C1 segment of cervical spinal cord (tissue), 14 donors: Measurements from ENCODE around the gene ABO.
"Not testable (repeated sequence)": the region's sequence is repeated elsewhere in the genome, so short reads cannot be mapped to it uniquely, and the experiment has no call there.

Experiments used
- DNase-seq, 14 donors: peaks; one replicate each; lab custom pipeline; 2025; lab: John Stamatoyannopoulos, UW

The ABO gene

DNA sequence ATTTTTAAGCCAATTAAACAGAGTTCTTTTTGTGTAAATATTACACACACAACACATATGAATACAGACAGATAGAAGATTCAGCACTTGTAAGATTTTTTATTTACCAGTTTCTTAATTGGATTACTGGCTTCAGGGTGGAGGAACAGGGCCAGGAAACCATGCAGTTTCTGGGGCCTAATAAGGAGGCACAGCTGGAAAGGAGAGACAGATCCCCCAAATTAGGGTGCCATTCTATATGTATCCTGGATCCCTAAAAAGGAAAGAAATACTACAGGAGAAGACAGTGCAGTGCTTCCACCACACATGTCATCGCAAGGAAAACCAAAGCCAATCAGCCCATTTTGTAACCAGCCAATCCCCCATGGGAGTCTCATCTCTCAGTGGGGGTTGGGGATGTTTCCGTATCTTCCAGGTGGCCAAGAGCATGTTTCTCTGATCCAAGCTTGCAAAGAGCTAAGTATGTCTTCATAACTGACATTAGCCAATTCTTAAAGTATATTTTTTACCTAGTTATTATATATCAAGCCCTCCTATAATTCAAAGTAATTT is 15.8 kb upstream of the ABO start:
- no peak for DNase-seq

- DNase-seq, result no peak
Measured at GRCh38 chr9:133286523-133286922, 11.5 kb upstream of the ABO start.

- DNase-seq, result no peak
Measured at GRCh38 chr9:133285252-133285775, 10.3 kb upstream of the ABO start.

DNA sequence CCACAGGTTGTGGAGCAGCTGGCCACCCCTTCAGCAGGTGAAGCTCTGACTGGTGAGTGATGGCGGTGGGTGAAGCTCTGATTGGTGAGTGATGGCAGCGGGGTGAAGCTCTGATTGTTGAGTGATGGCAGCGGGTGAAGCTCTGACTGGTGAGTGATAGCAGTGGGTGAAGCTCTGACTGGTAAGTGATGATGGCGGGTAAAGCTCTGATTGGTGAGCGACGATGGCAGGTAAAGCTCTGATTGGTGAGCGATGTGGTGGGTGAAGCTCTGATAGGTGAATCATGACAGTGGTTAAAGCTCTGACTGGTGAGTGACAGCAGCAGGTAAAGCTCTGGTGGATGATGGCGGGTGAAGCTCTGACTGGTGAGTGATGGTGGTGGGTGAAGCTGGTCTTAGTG is 9.4 kb upstream of the ABO start:
- DNase-seq, result no peak

DNA sequence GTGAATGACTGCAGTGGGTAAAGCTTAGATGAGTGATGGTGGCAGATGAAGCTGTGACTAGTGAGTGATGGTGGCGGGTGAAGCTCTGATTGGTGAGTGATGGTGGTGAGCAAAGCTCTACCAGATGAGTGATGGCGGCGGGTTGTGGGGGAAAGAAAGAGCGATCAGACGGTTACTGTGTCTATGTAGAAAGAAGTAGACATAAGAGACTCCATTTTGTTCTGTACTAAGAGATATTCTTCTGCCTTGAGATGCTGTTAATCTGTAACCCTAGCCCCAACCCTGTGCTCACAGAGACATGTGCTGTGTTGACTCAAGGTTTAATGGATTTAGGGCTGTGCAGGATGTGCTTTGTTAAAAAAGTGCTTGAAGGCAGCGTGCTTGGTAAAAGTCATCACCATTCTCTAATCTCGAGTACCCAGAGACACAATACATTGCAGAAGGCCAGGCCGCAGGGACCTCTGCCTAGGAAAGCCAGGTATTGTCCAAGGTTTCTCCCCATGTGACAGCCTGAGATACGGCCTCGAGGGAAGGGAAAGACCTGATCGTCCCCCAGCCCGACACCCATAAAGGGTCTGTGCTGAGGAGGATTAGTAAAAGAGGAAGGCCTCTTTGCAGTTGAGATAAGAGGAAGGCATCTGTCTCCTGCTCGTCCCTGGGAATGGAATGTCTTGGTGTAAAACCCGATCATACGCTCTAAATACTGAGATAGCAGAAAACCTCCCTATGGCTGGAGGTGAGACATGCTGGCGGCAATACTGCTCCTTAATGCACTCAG is 8.4 kb upstream of the ABO start:
- not testable (repeated sequence) for DNase-seq

GRCh38 chr9:133282464-133283238 is 7.7 kb upstream of the ABO start:
- DNase-seq, result no peak

DNA sequence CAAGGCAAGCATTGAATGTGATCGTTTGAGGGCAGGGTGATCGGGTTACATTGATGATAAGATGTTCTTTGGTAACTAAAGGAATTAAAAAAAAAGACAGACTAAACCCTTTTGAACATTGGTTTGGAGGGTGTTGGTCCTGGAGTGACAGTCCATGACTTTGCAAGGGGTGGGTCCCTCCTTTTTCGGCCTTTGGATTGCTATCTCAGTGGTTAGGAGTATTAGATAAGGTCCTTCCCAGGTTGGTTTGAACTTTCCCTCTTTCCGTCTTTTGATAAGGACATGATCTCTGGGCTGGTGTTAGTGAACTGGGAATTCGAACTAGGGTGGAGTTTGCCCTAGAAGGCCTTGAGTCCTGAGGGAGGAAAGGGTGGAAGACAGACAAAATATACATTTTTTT is 5.4 kb upstream of the ABO start:
- DNase-seq, result no peak

GRCh38 chr9:133278161-133279114 is 3.4 kb upstream of the ABO start:
- no peak for DNase-seq

GRCh38 chr9:133277467-133277866 is 2.5 kb upstream of the ABO start:
- DNase-seq, result no peak

- DNase-seq, result no peak
Measured at GRCh38 chr9:133276923-133277322, 1.9 kb upstream of the ABO start.

- DNase-seq, result no peak
Measured at GRCh38 chr9:133276001-133276884, 1.2 kb upstream of the ABO start.

GRCh38 chr9:133274236-133275104 is 531 bp downstream of the ABO start:
- no peak for DNase-seq

GRCh38 chr9:133273819-133274218 is 1.2 kb downstream of the ABO start:
- DNase-seq, result no peak

GRCh38 chr9:133273098-133273497 is 1.9 kb downstream of the ABO start:
- DNase-seq, result no peak

- no peak for DNase-seq
Measured at GRCh38 chr9:133269537-133270362, 5.3 kb downstream of the ABO start.

DNA sequence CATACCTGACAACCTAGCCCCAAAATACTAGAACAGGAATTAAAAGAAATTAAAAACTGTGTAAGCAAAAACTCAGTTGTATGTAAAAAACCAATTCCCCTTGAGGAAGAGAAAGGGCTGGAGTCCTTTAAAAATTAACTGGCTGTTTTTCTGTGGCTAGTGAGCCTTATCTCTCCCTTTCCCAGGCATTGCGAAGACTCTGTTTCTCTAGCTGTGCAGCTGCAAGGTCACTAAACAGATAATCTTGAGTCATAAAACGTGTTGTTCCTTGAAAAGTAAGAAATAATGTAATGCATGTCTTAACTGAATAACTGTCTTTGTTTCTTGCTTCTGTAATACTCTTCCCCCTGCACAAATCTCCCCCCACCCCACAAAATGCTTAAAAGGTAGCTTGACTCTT is 5.9 kb downstream of the ABO start:
- DNase-seq, result not testable (repeated sequence)

GRCh38 chr9:133268335-133269056 is 6.5 kb downstream of the ABO start:
- no peak for DNase-seq
